K562 (cell line): ENCODE measurements around the gene BMF. TPM values are rescaled to one million over a fixed set of nuclear protein-coding genes. Genes with fewer than 3 reads are reported as not detected.
A peak's percentile ranks its signal among the peaks of the same experiment; 100 is the strongest.

Experiments
- C11orf30 ChIP-seq: fragments of 450-650 bp; IDR thresholded peaks from 2 replicates; pipeline ENCODE4 v1.6.1; 2016; ENCODE audit warnings: low read depth, mild to moderate bottlenecking
- GABPB1 ChIP-seq: sonication (generic); formaldehyde crosslinking; IDR thresholded peaks from 2 replicates; pipeline ENCODE4 v1.8.0; 2022; ENCODE audit warnings: mild to moderate bottlenecking, missing genetic modification reagents
- GTF2A2 ChIP-seq: IDR thresholded peaks from 2 replicates; pipeline ENCODE4 v1.6.1; 2016; ENCODE audit warnings: mild to moderate bottlenecking, missing genetic modification characterization, missing compliant biosample characterization
- HLTF ChIP-seq: fragments of 450-650 bp; IDR thresholded peaks from 2 replicates; pipeline ENCODE4 v1.6.1; 2016
- MAFK ChIP-seq: IDR thresholded peaks from 2 replicates; pipeline ENCODE4 v1.6.1; 2011; ENCODE audit warnings: low read length, improper control_type of control experiment
- NR2C1 ChIP-seq, 2 experiments: fragments of 450-650 bp; IDR thresholded peaks; 2 replicates each; pipeline ENCODE4 v1.6.1; 2017; ENCODE audit warnings: mild to moderate bottlenecking in 2 of 2, antibody characterized with exemption in 1 of 2, inconsistent platforms in 1 of 2, missing compliant biosample characterization in 1 of 2, missing genetic modification characterization in 1 of 2
- NR2F6 ChIP-seq: fragments of 450-650 bp; formaldehyde crosslinking; IDR thresholded peaks from 2 replicates; pipeline ENCODE4 v1.4.0; 2020; ENCODE audit warnings: mild to moderate bottlenecking
- POLR2AphosphoS5 ChIP-seq: IDR thresholded peaks from 2 replicates; pipeline ENCODE4 v1.6.1; 2011; ENCODE audit warnings: mild to moderate bottlenecking, low read depth, low read length, moderate library complexity; ENCODE audit not compliant: control insufficient read depth, insufficient read depth
- TRIM28 ChIP-seq: fragments of 450-650 bp; IDR thresholded peaks from 2 replicates; pipeline ENCODE4 v1.6.1; 2017
- ZKSCAN1 ChIP-seq: fragments of 150-350 bp; IDR thresholded peaks from 2 replicates; pipeline ENCODE4 v1.6.1; 2016; ENCODE audit warnings: low read depth, low read length
- ZNF316 ChIP-seq: fragments of 450-650 bp; IDR thresholded peaks from 2 replicates; pipeline ENCODE4 v1.6.1; 2016
- ZNF384 ChIP-seq: IDR thresholded peaks from 2 replicates; pipeline ENCODE4 v1.6.1; 2012; ENCODE audit warnings: low read depth, low read length, improper control_type of control experiment
- polyA plus RNA-seq, 8 experiments: library from polyadenylated mRNA; depleted of rRNA in 4 of 8; stranded (reverse) in 5 of 8; unstranded in 3 of 8; fragments of >200 nt; fragmentation: Nextera tagmentation in 2 of 8; fragmentation: Illumina TruSeq in 1 of 8; extraction: Ambion mirVana in 2 of 8; extraction: Trizol in 1 of 8; gene quantifications; 2 replicates each; pipeline versions ENCODE4 v1.2.1 to v1.2.3, GENCODE V29; 2011 to 2014; ENCODE audit warnings: inconsistent platforms in 1 of 8, missing spikeins in 1 of 8
- total RNA-seq, 7 experiments: library from RNA; depleted of rRNA in 6 of 7; stranded (reverse); fragments of >200 nt in 6 of 7; fragmentation: Illumina TruSeq in 2 of 7; extraction: Trizol in 2 of 7; gene quantifications; 2 replicates each; pipeline versions ENCODE4 v1.2.1 to v1.2.3, GENCODE V29; 2011 to 2021; ENCODE audit warnings: low replicate concordance in 1 of 7
- TF ChIP-seq, protein P1 (sequence below): IDR thresholded peaks from 2 replicates; pipeline ENCODE4 v1.6.1; 2014; ENCODE audit warnings: antibody characterized with exemption
- TF ChIP-seq, protein P2 (sequence below): fragments of 450-650 bp; conservative IDR thresholded peaks from 2 replicates; pipeline ENCODE4 v1.6.1; 2016; ENCODE audit warnings: missing genetic modification characterization, low read depth, mild to moderate bottlenecking, missing compliant biosample characterization, moderate library complexity
- TF ChIP-seq, protein P3 (sequence below): fragments of 250-450 bp; sonication (Bioruptor Pico); IDR thresholded peaks from 2 replicates; pipeline ENCODE4 v1.8.0; 2022; ENCODE audit warnings: moderate library complexity, mild to moderate bottlenecking, inconsistent platforms
- TF ChIP-seq, protein P4 (sequence below): fragments of 200-800 bp; sonication (Bioruptor generic); IDR thresholded peaks from 2 replicates; pipeline ENCODE4 v1.6.1; 2016; ENCODE audit warnings: missing genetic modification characterization, missing compliant biosample characterization

Gene BMF
- total and polyA plus RNA-seq, 9 of the 15 experiments (the other 6 are each of a cell fraction or from before 2014, with no cell fraction given) = 0.25 to 0.91 (median 0.59) TPM; not detected in 2

DNA sequence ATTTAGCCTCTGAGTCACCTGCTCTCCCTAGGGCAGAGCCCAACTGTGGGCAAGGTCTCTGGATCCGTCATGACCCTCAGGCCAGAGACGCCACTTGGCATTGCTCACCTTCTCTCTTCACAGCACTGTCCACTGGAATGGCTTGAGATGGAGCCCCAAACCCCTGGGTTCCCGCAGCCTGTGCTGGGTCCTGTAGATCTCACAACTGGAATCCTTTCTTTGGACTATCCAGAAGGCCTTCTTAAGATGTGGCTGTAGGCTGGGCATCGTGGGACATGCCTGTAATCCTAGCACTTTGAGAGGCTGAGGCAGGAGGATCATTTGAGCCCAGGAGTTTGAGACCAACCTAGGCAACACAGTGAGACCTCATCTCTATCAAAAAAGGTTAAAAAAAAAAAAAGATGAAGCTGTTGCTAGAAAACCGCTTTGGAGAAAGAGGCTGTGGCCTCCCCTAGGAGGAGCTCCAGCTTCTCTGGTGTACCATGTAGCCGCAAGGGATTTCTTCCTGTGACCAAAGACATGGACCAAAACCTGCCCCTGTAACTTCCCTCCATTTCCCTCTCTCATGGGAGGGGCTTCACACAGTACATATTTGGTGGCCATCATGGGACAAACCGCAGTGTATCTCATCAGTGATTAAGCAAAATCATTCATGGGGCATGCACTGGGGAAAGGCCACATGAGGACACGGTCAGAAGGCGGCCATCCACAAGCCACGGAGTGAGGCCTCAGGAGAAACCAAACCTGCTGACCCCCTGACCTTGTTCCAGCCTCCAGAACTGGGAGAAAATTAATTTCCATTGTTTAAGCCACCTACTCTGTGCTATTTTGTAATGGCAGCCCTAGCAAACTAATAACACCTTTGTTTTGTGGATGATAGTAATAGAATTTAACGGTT lies 28.9 kb upstream of the BMF start (continued):
- peak; percentile 72 for TF ChIP-seq ZNF384
- no peak for TF ChIP-seq POLR2AphosphoS5
- TF ChIP-seq TRIM28 = 0 out of 2 replicates have a peak, but pooled peaks have one; percentile 19
- peak; percentile 33; the same call in 1 of the 2 replicates for TF ChIP-seq ZKSCAN1
- no peak for TF ChIP-seq NR2F6 (CRISPR knock-in tag)
- TF ChIP-seq, protein P1, sequence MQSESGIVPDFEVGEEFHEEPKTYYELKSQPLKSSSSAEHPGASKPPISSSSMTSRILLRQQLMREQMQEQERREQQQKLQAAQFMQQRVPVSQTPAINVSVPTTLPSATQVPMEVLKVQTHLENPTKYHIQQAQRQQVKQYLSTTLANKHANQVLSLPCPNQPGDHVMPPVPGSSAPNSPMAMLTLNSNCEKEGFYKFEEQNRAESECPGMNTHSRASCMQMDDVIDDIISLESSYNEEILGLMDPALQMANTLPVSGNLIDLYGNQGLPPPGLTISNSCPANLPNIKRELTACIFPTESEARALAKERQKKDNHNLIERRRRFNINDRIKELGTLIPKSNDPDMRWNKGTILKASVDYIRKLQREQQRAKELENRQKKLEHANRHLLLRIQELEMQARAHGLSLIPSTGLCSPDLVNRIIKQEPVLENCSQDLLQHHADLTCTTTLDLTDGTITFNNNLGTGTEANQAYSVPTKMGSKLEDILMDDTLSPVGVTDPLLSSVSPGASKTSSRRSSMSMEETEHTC = 0 out of 2 replicates have a peak, but pooled peaks have one; percentile 39
- no peak for TF ChIP-seq HLTF
- TF ChIP-seq ZNF316 = peak; percentile 64
- no peak for TF ChIP-seq NR2C1 (IDR thresholded peaks at IDR 0.05)
- peak; percentile 26; the same call in 1 of the 2 replicates for TF ChIP-seq NR2C1 (tag; IDR thresholded peaks at IDR 0.05)
- TF ChIP-seq, protein P2, sequence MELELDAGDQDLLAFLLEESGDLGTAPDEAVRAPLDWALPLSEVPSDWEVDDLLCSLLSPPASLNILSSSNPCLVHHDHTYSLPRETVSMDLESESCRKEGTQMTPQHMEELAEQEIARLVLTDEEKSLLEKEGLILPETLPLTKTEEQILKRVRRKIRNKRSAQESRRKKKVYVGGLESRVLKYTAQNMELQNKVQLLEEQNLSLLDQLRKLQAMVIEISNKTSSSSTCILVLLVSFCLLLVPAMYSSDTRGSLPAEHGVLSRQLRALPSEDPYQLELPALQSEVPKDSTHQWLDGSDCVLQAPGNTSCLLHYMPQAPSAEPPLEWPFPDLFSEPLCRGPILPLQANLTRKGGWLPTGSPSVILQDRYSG (tag) = peak; percentile 76; the same call in 1 of the 2 replicates
- peak; percentile 76 for TF ChIP-seq C11orf30
- TF ChIP-seq, protein P3, sequence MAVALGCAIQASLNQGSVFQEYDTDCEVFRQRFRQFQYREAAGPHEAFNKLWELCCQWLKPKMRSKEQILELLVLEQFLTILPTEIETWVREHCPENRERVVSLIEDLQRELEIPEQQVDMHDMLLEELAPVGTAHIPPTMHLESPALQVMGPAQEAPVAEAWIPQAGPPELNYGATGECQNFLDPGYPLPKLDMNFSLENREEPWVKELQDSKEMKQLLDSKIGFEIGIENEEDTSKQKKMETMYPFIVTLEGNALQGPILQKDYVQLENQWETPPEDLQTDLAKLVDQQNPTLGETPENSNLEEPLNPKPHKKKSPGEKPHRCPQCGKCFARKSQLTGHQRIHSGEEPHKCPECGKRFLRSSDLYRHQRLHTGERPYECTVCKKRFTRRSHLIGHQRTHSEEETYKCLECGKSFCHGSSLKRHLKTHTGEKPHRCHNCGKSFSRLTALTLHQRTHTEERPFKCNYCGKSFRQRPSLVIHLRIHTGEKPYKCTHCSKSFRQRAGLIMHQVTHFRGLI = no peak
- TF ChIP-seq, protein P4, sequence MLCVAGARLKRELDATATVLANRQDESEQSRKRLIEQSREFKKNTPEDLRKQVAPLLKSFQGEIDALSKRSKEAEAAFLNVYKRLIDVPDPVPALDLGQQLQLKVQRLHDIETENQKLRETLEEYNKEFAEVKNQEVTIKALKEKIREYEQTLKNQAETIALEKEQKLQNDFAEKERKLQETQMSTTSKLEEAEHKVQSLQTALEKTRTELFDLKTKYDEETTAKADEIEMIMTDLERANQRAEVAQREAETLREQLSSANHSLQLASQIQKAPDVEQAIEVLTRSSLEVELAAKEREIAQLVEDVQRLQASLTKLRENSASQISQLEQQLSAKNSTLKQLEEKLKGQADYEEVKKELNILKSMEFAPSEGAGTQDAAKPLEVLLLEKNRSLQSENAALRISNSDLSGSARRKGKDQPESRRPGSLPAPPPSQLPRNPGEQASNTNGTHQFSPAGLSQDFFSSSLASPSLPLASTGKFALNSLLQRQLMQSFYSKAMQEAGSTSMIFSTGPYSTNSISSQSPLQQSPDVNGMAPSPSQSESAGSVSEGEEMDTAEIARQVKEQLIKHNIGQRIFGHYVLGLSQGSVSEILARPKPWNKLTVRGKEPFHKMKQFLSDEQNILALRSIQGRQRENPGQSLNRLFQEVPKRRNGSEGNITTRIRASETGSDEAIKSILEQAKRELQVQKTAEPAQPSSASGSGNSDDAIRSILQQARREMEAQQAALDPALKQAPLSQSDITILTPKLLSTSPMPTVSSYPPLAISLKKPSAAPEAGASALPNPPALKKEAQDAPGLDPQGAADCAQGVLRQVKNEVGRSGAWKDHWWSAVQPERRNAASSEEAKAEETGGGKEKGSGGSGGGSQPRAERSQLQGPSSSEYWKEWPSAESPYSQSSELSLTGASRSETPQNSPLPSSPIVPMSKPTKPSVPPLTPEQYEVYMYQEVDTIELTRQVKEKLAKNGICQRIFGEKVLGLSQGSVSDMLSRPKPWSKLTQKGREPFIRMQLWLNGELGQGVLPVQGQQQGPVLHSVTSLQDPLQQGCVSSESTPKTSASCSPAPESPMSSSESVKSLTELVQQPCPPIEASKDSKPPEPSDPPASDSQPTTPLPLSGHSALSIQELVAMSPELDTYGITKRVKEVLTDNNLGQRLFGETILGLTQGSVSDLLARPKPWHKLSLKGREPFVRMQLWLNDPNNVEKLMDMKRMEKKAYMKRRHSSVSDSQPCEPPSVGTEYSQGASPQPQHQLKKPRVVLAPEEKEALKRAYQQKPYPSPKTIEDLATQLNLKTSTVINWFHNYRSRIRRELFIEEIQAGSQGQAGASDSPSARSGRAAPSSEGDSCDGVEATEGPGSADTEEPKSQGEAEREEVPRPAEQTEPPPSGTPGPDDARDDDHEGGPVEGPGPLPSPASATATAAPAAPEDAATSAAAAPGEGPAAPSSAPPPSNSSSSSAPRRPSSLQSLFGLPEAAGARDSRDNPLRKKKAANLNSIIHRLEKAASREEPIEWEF (CRISPR knock-in tag) = 0 out of 2 replicates have a peak, but pooled peaks have one; percentile 57
- TF ChIP-seq GABPB1 (CRISPR knock-in tag) = 0 out of 2 replicates have a peak, but pooled peaks have one; percentile 21
- TF ChIP-seq GTF2A2 (tag) = no peak
- peak; percentile 47 for TF ChIP-seq MAFK
